ENCODE measurements around the gene CHRNB1.

DNA sequence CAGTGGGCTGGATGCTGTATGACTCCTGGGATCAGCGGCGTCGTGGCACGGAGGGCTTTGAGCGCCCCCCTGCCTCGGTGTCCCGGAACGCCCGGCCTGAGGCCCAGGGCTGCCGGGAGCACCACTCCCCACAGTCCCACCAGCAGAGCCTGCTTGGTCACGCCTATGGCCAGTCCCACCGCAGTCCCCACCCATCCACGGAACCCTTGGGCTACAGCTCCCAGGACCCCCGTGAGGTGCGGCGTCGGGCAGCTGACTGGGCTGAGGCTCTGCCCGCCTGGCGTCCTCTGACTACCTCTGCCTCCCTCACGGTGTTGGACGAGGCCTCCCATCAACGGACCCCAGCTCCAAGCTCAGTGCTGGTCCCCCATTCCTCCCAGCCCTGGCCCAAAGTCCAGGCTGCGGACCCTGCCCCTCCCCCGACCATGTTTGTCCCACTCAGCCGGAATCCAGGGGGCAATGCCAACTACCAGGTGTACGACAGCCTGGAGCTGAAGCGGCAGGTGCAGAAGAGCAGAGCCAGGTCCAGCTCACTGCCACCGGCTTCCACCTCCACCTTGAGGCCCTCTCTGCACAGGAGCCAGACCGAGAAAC lies 17.9 kb upstream of the CHRNB1 start:
- TF ChIP-seq POLR2A (IDR thresholded peaks at IDR 0.05; ENCODE audit: low read depth, low read length): no peak
- TF ChIP-seq POLR2AphosphoS5 (IDR thresholded peaks at IDR 0.05; ENCODE audit: low read depth, low read length): no peak
- no peak for TF ChIP-seq TAF1 (IDR thresholded peaks at IDR 0.05; ENCODE audit: borderline replicate concordance, low read depth, low read length)
